Lung (tissue), 12 donors: ENCODE measurements around the gene PRKCE. TPM values are rescaled to one million over a fixed set of nuclear protein-coding genes. Genes with fewer than 3 reads are reported as not detected.

Experiments
- ATAC-seq: fragments of 200-7000 bp; cut with Tn5 transposase; one replicate; pipeline ENCODE4 v1.9.1; 2020; ENCODE audit warnings: moderate number of reproducible peaks; ENCODE audit not compliant: insufficient read depth, low FRiP score
- DNase-seq, 3 donors: peaks; one replicate each; pipeline ENCODE4 v3.0.0-alpha.2; 2013 to 2017
- H3K27ac ChIP-seq, 2 donors: one replicate each; pipeline ENCODE4 v1.5.1; 2013; ENCODE audit warnings: mild to moderate bottlenecking in 2 of 2, moderate library complexity in 2 of 2, control low read depth in 1 of 2, inconsistent platforms in 1 of 2, low read depth in 1 of 2, low read length in 1 of 2
- H3K27me3 ChIP-seq, 3 donors: one replicate each; pipeline ENCODE4 v1.5.1; 2013; ENCODE audit warnings: low read length in 2 of 3; ENCODE audit not compliant: control insufficient read depth in 3 of 3, insufficient read depth in 3 of 3
- H3K36me3 ChIP-seq, 4 donors: one replicate each; pipeline ENCODE4 v1.5.1; 2013; ENCODE audit warnings: low read length in 4 of 4, mild to moderate bottlenecking in 1 of 4, moderate library complexity in 1 of 4; ENCODE audit not compliant: control insufficient read depth in 4 of 4, insufficient read depth in 4 of 4
- H3K4me1 ChIP-seq, 5 donors: one replicate each; pipeline ENCODE4 v1.5.1; 2013; ENCODE audit warnings: low read length in 5 of 5, mild to moderate bottlenecking in 2 of 5, moderate library complexity in 1 of 5; ENCODE audit not compliant: control insufficient read depth in 5 of 5, insufficient read depth in 5 of 5
- H3K4me3 ChIP-seq: one replicate; pipeline ENCODE4 v1.5.1; 2013; ENCODE audit warnings: mild to moderate bottlenecking, control low read depth, moderate library complexity
- H3K9ac ChIP-seq, 2 donors: one replicate each; pipeline ENCODE4 v1.5.1; 2013; ENCODE audit warnings: low read length in 2 of 2, control low read depth in 1 of 2; ENCODE audit not compliant: insufficient read depth in 1 of 2
- H3K9me3 ChIP-seq, 4 donors: one replicate each; pipeline ENCODE4 v1.5.1; 2013; ENCODE audit warnings: low read length in 3 of 4, mild to moderate bottlenecking in 1 of 4, moderate library complexity in 1 of 4; ENCODE audit not compliant: control insufficient read depth in 4 of 4, insufficient read depth in 3 of 4
- WGBS, 2 donors: extraction: QIAGEN DNeasy Blood & Tissue Kit; methylation state at CpG; one replicate each; pipeline ENCODE4 v1.1.7; 2013; 5-methylcytosine and 5-hydroxymethylcytosine counted together
- polyA plus RNA-seq, 2 donors: library from polyadenylated mRNA; stranded (reverse); fragments of 200-250 nt; gene quantifications; one replicate each; pipeline ENCODE4 v1.2.1, GENCODE V29; 2013
- total RNA-seq, 2 donors: library from RNA; depleted of rRNA in 1 of 2; stranded (reverse); fragments of >200 nt in 1 of 2; gene quantifications; one replicate each; pipeline ENCODE4 v1.2.1, GENCODE V29; 2014 to 2021
- TF ChIP-seq, protein P1 (sequence below): IDR thresholded peaks from 2 replicates; pipeline ENCODE4 v1.5.1; 2012; ENCODE audit warnings: mild to moderate bottlenecking; ENCODE audit errors: control extremely low read depth, extremely low read depth
- donor health status: control.
- donor health status: control.
- donor health status: Bipolar disorder and iron deficiency.
- donor health status: healthy.
- donor health status: DM: yes; HTN: yes; CAD: no.

The PRKCE gene
- total and polyA plus RNA-seq, 4 donors = 12.5 to 82.2 (median 32.1) TPM

DNA sequence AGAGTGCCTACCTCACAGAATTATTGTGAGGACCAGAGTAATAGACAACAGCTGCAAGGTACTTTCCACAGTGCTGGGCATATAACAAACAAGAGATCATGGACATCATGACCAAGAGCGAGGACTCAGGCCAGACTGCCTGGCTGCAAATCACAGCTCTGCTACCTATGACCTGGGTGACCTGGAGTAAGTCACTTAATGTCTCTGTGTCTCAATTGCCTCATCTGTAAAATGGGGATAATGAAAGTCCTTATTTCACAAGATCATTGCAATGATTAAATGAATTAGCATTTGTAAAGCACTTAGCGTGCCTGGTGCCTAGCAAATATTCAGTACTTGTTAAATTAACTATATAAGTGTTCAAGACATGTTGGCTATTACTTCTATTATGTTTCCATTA lies 59.7 kb downstream of the PRKCE start:
- Histone ChIP-seq H3K27me3 (no peaks in the 10 kb centered on the region), H3K36me3 (no peaks in the 10 kb centered on the region), H3K9me3 (peaks cover 0 to 5% (median 0%) of the 10 kb centered on the region in 4 donors)

DNA sequence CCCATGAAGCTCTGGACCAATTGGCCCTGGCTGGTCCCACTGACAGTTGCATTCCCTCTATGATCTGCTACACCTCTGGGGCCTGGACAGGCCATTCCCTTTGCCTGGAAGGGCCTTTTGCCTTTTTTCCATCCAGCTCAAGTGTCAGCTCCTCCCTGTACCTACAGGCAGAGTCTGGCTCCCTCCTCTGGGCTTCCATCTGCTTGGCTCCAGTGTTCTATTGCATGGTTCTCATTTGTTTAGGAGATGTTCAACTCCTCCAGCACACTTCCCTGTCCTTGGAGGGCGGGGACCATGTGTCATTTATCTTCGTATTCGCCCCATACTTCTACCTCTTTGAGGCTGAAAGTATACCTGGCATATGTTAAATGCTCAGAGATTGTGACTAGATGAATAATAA lies 61.1 kb downstream of the PRKCE start:
- H3K27me3 ChIP-seq = no peaks in the 10 kb centered on the region
- H3K9me3 ChIP-seq = peaks cover 0 to 5% (median 0%) of the 10 kb centered on the region in 4 donors
- H3K36me3 ChIP-seq = no peaks in the 10 kb centered on the region
- H3K4me1 ChIP-seq = peaks cover 0 to 8% (median 0%) of the 10 kb centered on the region in 5 donors
- DNase-seq (no peak), ATAC-seq (no peak)
- TF ChIP-seq, protein P1, sequence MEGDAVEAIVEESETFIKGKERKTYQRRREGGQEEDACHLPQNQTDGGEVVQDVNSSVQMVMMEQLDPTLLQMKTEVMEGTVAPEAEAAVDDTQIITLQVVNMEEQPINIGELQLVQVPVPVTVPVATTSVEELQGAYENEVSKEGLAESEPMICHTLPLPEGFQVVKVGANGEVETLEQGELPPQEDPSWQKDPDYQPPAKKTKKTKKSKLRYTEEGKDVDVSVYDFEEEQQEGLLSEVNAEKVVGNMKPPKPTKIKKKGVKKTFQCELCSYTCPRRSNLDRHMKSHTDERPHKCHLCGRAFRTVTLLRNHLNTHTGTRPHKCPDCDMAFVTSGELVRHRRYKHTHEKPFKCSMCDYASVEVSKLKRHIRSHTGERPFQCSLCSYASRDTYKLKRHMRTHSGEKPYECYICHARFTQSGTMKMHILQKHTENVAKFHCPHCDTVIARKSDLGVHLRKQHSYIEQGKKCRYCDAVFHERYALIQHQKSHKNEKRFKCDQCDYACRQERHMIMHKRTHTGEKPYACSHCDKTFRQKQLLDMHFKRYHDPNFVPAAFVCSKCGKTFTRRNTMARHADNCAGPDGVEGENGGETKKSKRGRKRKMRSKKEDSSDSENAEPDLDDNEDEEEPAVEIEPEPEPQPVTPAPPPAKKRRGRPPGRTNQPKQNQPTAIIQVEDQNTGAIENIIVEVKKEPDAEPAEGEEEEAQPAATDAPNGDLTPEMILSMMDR = no peak
- no peak overlapping the region for H3K4me3 ChIP-seq
- no peak overlapping the region for H3K9ac ChIP-seq
- 92 to 93% methylated on average over 3 of the region's 3 CpGs for WGBS, 2 donors
- H3K27ac ChIP-seq = no peak overlapping the region

More for the DNA sequence above, 59.7 kb downstream of the PRKCE start:
- ATAC-seq (no peak), DNase-seq (no peak)
- Histone ChIP-seq H3K27ac (no peak overlapping the region), H3K9ac (no peak overlapping the region), H3K4me1 (peaks cover 0 to 13% (median 0%) of the 10 kb centered on the region in 5 donors), H3K4me3 (no peak overlapping the region)
- TF ChIP-seq, protein P1 = no peak
- 95 to 97% methylated on average over 2 of the region's 2 CpGs for WGBS, 2 donors

DNA sequence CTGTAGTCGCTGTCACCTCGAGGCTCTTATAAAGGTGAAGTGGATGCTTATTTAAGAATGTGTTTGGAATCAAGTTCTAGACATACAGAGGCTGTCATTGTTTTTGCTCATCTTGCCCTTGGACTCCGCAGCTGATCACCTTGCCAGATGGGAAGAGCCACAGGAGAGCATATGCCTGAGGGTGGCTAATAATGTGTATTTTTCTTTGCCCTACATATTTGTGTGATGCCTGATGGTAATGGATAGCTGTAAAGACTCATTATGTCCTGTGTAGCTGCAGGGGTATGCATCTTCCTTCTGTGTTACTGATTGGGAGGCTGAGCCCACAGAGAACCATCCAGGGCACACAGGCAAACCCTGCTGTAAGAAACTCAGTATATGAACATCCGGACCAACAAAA lies 61.7 kb downstream of the PRKCE start:
- Histone ChIP-seq H3K9ac (no peak overlapping the region), H3K36me3 (no peaks in the 10 kb centered on the region), H3K27ac (no peak overlapping the region), H3K4me3 (no peak overlapping the region), H3K4me1 (peaks cover 0 to 8% (median 0%) of the 10 kb centered on the region in 5 donors), H3K9me3 (peaks cover 0 to under 1% (median 0%) of the 10 kb centered on the region in 4 donors), H3K27me3 (no peaks in the 10 kb centered on the region)
- 92 to 97% methylated on average over 4 of the region's 4 CpGs for WGBS, 2 donors
- no peak for ATAC-seq
- TF ChIP-seq, protein P1 = no peak
- no peak for DNase-seq

DNA sequence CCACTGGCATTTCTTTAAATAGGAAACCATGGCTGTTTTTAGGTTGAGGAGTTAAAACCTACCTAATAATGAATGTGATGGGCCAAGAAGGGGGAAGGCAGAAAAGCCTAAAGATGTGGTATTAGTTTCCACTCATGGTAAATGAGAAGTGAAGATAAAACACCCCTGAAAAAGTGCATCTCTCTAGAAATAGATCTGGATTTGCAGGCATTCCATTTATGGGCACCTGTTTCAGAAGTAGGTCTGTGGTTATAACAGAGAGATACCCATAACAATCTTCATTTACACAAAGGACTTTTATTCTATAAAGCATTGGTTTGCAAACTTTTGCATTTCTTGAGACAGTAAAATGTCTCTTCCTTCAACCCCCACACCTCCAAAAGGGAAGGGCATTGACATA lies 62.1 kb downstream of the PRKCE start:
- H3K9ac ChIP-seq = no peak overlapping the region
- no peaks in the 10 kb centered on the region for H3K27me3 ChIP-seq
- H3K4me3 ChIP-seq = no peak overlapping the region
- no peaks in the 10 kb centered on the region for H3K9me3 ChIP-seq
- DNase-seq (no peak), ATAC-seq (no peak)
- H3K4me1 ChIP-seq = peaks cover 0 to 8% (median 0%) of the 10 kb centered on the region in 5 donors
- H3K27ac ChIP-seq = no peak overlapping the region
- no peaks in the 10 kb centered on the region for H3K36me3 ChIP-seq
- TF ChIP-seq, protein P1 = no peak
